T-cell (primary cell): ENCODE results near the gene PRRT2. TPM values are rescaled to one million over a fixed set of nuclear protein-coding genes. Genes with fewer than 3 reads are reported as not detected.

Source experiments
- ATAC-seq, 4 experiments: fragments of 200-7000 bp in 3 of 4; fragments of 150-1000 bp in 1 of 4; cut with Tn5 transposase; replicated peaks in 1 of 4; 1 replicate in 3 of 4; 2 replicates in 1 of 4; pipeline ENCODE4 v1.10.0; 2021; ENCODE audit warnings: moderate library complexity in 3 of 4, mild to moderate bottlenecking in 2 of 4, moderate number of reproducible peaks in 1 of 4
- CTCF ChIA-PET, 2 donors: fragments of 300-600 bp; sonication (Branson Sonifier 250); formaldehyde crosslinking; loops; one replicate each; lab custom pipeline; 2022; ENCODE audit warnings: antibody characterized with exemption in 2 of 2; lab: Charles Lee
- POLR2A ChIA-PET, 2 donors: fragments of 300-600 bp; sonication (Branson Sonifier 250); formaldehyde crosslinking; loops; one replicate each; lab custom pipeline; 2022; ENCODE audit warnings: antibody characterized with exemption in 2 of 2; lab: Charles Lee
- DNase-seq, 35 experiments: peaks; one replicate each; pipeline versions ENCODE4 v3.0.0 to v3.0.0-alpha.2; 2013 to 2023
- H3K27ac ChIP-seq: one replicate; pipeline ENCODE4 v1.5.1; 2013; ENCODE audit warnings: low read length
- H3K27me3 ChIP-seq, 2 experiments: replicated peaks in 1 of 2; 1 replicate in 1 of 2; 2 replicates in 1 of 2; pipeline versions ENCODE4 v1.6.1 to v1.7.0; 2013; ENCODE audit warnings: low read length in 1 of 2, mixed read lengths in 1 of 2; ENCODE audit not compliant: control insufficient read depth in 2 of 2, insufficient read depth in 2 of 2; ENCODE audit errors: extremely low read depth in 1 of 2
- H3K36me3 ChIP-seq, 2 donors: 1 replicate in 1 of 2; 2 replicates in 1 of 2; pipeline versions ENCODE4 v1.6.1 to v1.7.0; 2013; ENCODE audit warnings: low read length in 1 of 2; ENCODE audit not compliant: control insufficient read depth in 2 of 2, insufficient read depth in 1 of 2; ENCODE audit errors: extremely low read depth in 1 of 2
- H3K4me1 ChIP-seq, 2 experiments: 1 replicate in 1 of 2; 2 replicates in 1 of 2; pipeline versions ENCODE4 v1.6.1 to v1.7.0; 2013; ENCODE audit warnings: low read length in 2 of 2, mixed read lengths in 1 of 2; ENCODE audit not compliant: insufficient read depth in 2 of 2, control insufficient read depth in 1 of 2; ENCODE audit errors: extremely low read depth in 1 of 2
- H3K4me3 ChIP-seq, 2 donors: 1 replicate in 1 of 2; 2 replicates in 1 of 2; pipeline versions ENCODE4 v1.5.1 to v1.7.0; 2013; ENCODE audit warnings: mild to moderate bottlenecking in 2 of 2, low read length in 1 of 2, moderate library complexity in 1 of 2; ENCODE audit not compliant: control insufficient read depth in 1 of 2; ENCODE audit errors: extremely low read depth in 1 of 2
- H3K9me3 ChIP-seq: 2 replicates; pipeline ENCODE4 v1.7.0; 2013
- H3K27ac Mint-ChIP-seq, 2 donors: one replicate each; pipeline ENCODE4 v1.8.0; 2020 to 2021; ENCODE audit warnings: mild to moderate bottlenecking in 2 of 2, mixed read lengths in 2 of 2
- H3K27me3 Mint-ChIP-seq, 2 donors: one replicate each; pipeline ENCODE4 v1.8.0; 2021 to 2022; ENCODE audit warnings: mixed read lengths in 2 of 2
- H3K36me3 Mint-ChIP-seq: one replicate; pipeline ENCODE4 v1.8.0; 2021; ENCODE audit warnings: mixed read lengths
- H3K4me1 Mint-ChIP-seq, 3 donors: one replicate each; pipeline ENCODE4 v1.8.0; 2020 to 2022; ENCODE audit warnings: mixed read lengths in 3 of 3, mild to moderate bottlenecking in 1 of 3
- H3K4me3 Mint-ChIP-seq, 3 donors: one replicate each; pipeline ENCODE4 v1.8.0; 2020 to 2022; ENCODE audit warnings: mild to moderate bottlenecking in 3 of 3, mixed read lengths in 3 of 3, moderate library complexity in 3 of 3
- H3K9me3 Mint-ChIP-seq, 3 donors: one replicate each; pipeline ENCODE4 v1.8.0; 2020 to 2022; ENCODE audit warnings: mixed read lengths in 3 of 3
- WGBS: methylation state at CpG from one replicate; pipeline ENCODE4 v1.1.5; 2013; ENCODE audit warnings: missing lambda C conversion rate; ENCODE audit not compliant: insufficient coverage; 5-methylcytosine and 5-hydroxymethylcytosine counted together
- total RNA-seq, 35 experiments: library from RNA in 6 of 35; stranded (reverse) in 6 of 35; fragments of 120-200 nt in 1 of 35; gene quantifications; one replicate each; pipeline versions ENCODE4 v1.2.1 to v1.2.4 and lab custom pipeline; 2013 to 2026

Gene PRRT2
- total RNA-seq, 5 donors from 2014 or later (not counting 1 experiment from before 2014, with no cell fraction given) = 2.4 to 7.9 (median 4.4) TPM

DNA sequence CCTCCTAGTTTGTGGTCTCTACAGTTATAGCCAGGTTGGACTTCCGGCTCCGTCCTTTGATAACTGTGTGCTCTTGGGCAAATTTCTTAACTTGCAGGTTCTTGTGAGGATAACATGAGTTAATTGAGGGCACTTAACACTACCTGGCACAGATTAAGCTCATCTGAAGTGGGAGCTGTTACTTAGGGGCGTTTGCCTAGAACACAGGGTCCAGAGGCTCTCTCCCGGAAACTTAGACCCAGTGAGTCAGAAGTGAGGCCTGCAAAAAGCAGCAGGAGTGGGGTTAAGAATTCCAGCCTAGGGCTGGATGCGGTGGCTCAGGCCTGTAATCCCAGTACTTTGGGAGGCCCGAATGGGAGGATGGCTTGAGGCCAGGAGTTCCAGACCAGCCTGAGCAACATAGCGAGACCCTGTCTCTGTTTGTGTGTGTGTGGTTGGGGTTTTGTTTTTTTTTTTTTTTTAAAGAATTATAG is 9.7 kb downstream of the PRRT2 start:
- Histone ChIP-seq H3K27me3 (no peaks in the 10 kb centered on the region), H3K27ac (peak overlapping the region; percentile 80), H3K9me3 (no peaks in the 10 kb centered on the region), H3K4me3 (peak overlapping the region; percentile 55 to 93), H3K4me1 (peaks cover 41 to 97% of the 10 kb centered on the region in 2 experiments), H3K36me3 (peaks cover 4 to 22% of the 10 kb centered on the region in 2 donors)
- H3K36me3 Mint-ChIP-seq = peaks cover 16% of the 10 kb centered on the region
- peaks cover 80 to 89% (median 84%) of the 10 kb centered on the region in 3 donors for H3K4me1 Mint-ChIP-seq
- ChIA-PET CTCF (interaction anchor here in 1 of 2 donors (0.5 to 2.7 kb wide), 6 partner anchors 12 to 121 kb away, joined by 3 to 13 read pairs (median 4); no protein-coding TSS in a partner anchor), POLR2A (interaction anchor here (0.6 kb wide), 4 partner anchors 90 to 797 kb away, joined by 3 to 6 read pairs (median 4); partner anchors contain the start of gene HIRIP3 (in 1 of the 2))
- H3K9me3 Mint-ChIP-seq = no peaks in the 10 kb centered on the region
- peak overlapping the region; percentile 96 for H3K27ac Mint-ChIP-seq
- 60% methylated on average over 5 of the region's 7 CpGs for WGBS
- ATAC-seq (no peak), DNase-seq (no peak)
- peak overlapping the region; percentile 94 to 98 (median 95) for H3K4me3 Mint-ChIP-seq
- H3K27me3 Mint-ChIP-seq = no peaks in the 10 kb centered on the region

DNA sequence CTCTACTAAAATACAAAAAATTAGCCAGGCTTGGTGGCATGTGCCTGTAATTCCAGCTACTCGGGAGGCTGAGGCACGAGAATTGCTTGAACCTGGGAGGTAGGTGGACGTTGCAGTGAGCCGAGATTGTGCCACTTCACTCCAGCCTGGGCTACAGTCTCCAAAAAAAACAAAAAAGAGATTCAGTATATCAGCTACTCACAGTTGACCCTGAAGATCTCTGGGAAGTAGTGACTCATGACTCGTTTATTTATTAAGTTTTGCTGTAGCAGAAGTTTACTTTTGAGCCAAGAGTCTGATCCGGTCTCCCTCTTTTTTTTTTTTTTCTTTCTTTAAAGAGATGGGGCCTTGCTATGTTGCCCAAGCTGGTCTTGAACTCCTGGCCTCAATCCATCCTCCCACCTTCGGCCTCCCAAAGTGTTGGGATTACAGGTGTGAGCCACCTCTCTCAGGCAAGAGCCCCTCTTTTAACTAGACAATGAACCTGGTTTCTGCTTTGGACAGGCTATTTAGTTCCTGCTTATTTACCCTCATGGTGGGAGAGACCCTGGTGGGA is 12.7 kb downstream of the PRRT2 start:
- CTCF ChIA-PET = no interaction called here

DNA sequence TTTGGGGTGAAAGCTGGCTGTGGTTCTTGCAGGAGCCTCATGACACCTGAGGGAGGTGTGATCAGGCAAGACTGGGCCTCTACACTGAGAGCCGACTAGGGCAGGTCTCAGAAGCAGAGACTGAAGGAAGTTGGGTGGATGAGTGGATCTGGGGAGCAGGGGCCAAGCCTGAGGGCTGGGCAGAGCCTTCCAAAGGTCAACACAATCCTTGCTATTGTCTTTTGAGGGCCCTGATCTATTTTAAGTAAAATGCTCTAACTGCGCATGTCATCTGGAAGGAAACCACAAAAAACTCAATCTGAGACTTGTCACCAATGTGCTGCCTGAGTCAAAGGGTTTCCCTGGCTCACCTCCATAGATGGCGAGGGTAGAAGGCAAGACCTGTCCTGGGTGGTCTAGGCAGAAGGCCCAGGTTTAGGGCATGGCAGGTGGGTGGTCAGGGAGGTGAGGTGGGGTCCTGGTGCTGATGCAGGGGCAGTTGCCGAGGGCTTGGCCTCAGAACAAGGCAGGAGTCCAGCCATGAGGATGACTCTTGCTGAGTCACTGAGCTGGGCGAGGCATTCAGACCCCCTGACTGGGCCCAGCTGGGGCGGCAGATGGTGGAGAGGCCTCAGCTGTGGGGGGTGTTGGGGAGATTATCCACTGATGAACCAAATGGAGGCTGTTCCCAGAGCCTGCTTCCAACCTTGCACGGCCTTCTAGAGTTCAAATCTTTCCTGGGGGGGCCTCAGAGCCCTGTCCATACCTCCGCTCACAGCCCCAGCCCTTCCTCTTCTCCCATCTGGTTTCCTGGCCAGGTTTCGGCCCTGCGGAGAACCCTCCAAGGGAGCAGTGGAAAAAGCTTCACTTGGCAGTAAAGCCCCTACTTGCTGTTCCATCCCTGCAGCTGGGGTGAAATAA is 13.4 kb downstream of the PRRT2 start:
- Mint-ChIP-seq H3K4me3 (peak overlapping the region; percentile 46 to 79 (median 47)), H3K4me1 (peaks cover 71 to 94% (median 85%) of the 10 kb centered on the region in 3 donors), H3K36me3 (no peaks in the 10 kb centered on the region), H3K27me3 (no peaks in the 10 kb centered on the region), H3K9me3 (no peaks in the 10 kb centered on the region), H3K27ac (peak overlapping the region; percentile 96)
- ATAC-seq (peak in 3 of 4 experiments; percentile 22 to 25 (median 24)), DNase-seq (peak in 4 of 35 experiments; percentile 22 to 55 (median 30))
- peaks cover 0 to 11% of the 10 kb centered on the region in 2 donors for H3K36me3 ChIP-seq
- H3K4me1 ChIP-seq = peaks cover 45 to 97% of the 10 kb centered on the region in 2 experiments
- 53% methylated on average over 7 of the region's 10 CpGs for WGBS
- no peaks in the 10 kb centered on the region for H3K9me3 ChIP-seq
- CTCF ChIA-PET = interaction anchor here in 1 of 2 donors (0.7 to 2.3 kb wide), 2 partner anchors 8 to 23 kb away, joined by 3 to 7 read pairs; no protein-coding TSS in a partner anchor
- no peak overlapping the region for H3K4me3 ChIP-seq
- H3K27me3 ChIP-seq = no peaks in the 10 kb centered on the region
- POLR2A ChIA-PET = no interaction called here
- peak overlapping the region; percentile 46 for H3K27ac ChIP-seq

More for the DNA sequence above, 12.7 kb downstream of the PRRT2 start:
- peaks cover 0 to 6% of the 10 kb centered on the region in 2 donors for H3K36me3 ChIP-seq
- ATAC-seq = no peak
- H3K9me3 Mint-ChIP-seq = no peaks in the 10 kb centered on the region
- no peaks in the 10 kb centered on the region for H3K9me3 ChIP-seq
- no peaks in the 10 kb centered on the region for H3K27me3 ChIP-seq
- H3K4me1 Mint-ChIP-seq = peaks cover 77 to 93% (median 83%) of the 10 kb centered on the region in 3 donors
- H3K27me3 Mint-ChIP-seq = no peaks in the 10 kb centered on the region
- peaks cover 49 to 96% of the 10 kb centered on the region in 2 experiments for H3K4me1 ChIP-seq
- H3K36me3 Mint-ChIP-seq = peaks cover 4% of the 10 kb centered on the region
- H3K4me3 Mint-ChIP-seq = peak overlapping the region; percentile 46 to 79 (median 47)
- no peak overlapping the region for H3K27ac ChIP-seq
- H3K4me3 ChIP-seq = no peak overlapping the region
- peak overlapping the region; percentile 96 for H3K27ac Mint-ChIP-seq
- POLR2A ChIA-PET = interaction anchor here in 1 of 2 donors (0.7 kb wide), 1 partner anchor 92 kb away, joined by 5 read pairs; no protein-coding TSS in a partner anchor
- no peak for DNase-seq
- 100% methylated on average over 1 of the region's 7 CpGs for WGBS

DNA sequence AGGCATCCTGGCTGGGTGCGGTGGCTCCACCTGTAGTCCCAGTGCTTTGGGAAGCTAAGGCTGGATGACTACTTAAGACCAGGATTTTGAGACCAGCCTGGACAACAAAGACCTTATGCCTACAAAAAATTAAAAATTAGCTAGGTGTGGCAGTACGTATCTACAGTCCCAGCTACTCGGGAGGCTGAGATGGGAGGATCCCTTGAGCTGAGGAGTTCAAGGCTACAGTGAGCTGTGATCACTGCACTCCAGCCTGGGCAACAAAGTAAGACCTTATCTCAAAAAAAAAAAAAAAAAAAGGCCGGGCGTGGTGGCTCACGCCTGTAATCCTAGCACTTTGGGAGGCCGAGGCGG is 14.3 kb downstream of the PRRT2 start:
- ATAC-seq (no peak), DNase-seq (no peak)
- Mint-ChIP-seq H3K4me3 (peak overlapping the region; percentile 68 to 79 (median 76)), H3K27ac (peak overlapping the region; percentile 96), H3K27me3 (no peaks in the 10 kb centered on the region), H3K36me3 (no peaks in the 10 kb centered on the region), H3K9me3 (no peaks in the 10 kb centered on the region), H3K4me1 (peaks cover 70 to 92% (median 85%) of the 10 kb centered on the region in 3 donors)
- ChIA-PET POLR2A (interaction anchor here (0.6 to 1.0 kb wide), 2 partner anchors 19 to 104 kb away, joined by 3 to 10 read pairs; no protein-coding TSS in a partner anchor), CTCF (interaction anchor here (0.7 to 2.5 kb wide), 6 partner anchors 9 to 22 kb away, joined by 3 to 7 read pairs (median 6); partner anchors contain the start of gene PAGR1 (in 1 of the 2))
- Histone ChIP-seq H3K27ac (peak overlapping the region; percentile 46), H3K9me3 (no peaks in the 10 kb centered on the region), H3K4me3 (no peak overlapping the region), H3K27me3 (no peaks in the 10 kb centered on the region), H3K36me3 (peaks cover under 1 to 21% of the 10 kb centered on the region in 2 donors), H3K4me1 (peaks cover 42 to 94% of the 10 kb centered on the region in 2 experiments)
- WGBS = no CpG with 5 or more reads among the region's 8 CpGs

DNA sequence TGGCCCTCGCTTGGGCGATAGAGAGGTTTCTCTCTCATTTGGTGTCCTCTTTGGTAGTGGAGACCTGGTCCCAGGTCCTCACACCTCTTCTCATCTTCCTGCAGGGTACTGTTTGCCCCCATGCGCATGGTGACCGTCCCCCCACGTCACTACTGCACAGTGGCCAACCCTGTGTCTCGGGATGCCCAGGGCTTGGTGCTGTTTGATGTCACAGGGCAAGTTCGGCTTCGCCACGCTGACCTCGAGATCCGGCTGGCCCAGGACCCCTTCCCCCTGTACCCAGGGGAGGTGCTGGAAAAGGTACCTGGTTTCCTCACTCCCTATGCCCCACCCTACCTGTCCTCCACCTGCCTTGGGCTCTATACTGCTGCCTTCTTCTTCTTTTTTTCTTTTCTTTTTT is 18.8 kb downstream of the PRRT2 start:
- DNase-seq = no peak
- Mint-ChIP-seq H3K4me1 (peaks cover 37 to 54% (median 51%) of the 10 kb centered on the region in 3 donors), H3K27ac (peak overlapping the region in 1 of 2 donors; percentile 16), H3K27me3 (no peaks in the 10 kb centered on the region), H3K36me3 (peaks cover 16% of the 10 kb centered on the region), H3K4me3 (no peak overlapping the region), H3K9me3 (no peaks in the 10 kb centered on the region)
- 91% methylated on average over 5 of the region's 11 CpGs for WGBS
- no peak overlapping the region for H3K27ac ChIP-seq
- H3K27me3 ChIP-seq = no peaks in the 10 kb centered on the region
- ATAC-seq = no peak
- H3K4me1 ChIP-seq = peaks cover 20 to 52% of the 10 kb centered on the region in 2 experiments
- ChIA-PET CTCF (no interaction called here), POLR2A (no interaction called here)
- H3K36me3 ChIP-seq = peaks cover 4 to 53% of the 10 kb centered on the region in 2 donors
- H3K9me3 ChIP-seq = no peaks in the 10 kb centered on the region
- no peak overlapping the region for H3K4me3 ChIP-seq

DNA sequence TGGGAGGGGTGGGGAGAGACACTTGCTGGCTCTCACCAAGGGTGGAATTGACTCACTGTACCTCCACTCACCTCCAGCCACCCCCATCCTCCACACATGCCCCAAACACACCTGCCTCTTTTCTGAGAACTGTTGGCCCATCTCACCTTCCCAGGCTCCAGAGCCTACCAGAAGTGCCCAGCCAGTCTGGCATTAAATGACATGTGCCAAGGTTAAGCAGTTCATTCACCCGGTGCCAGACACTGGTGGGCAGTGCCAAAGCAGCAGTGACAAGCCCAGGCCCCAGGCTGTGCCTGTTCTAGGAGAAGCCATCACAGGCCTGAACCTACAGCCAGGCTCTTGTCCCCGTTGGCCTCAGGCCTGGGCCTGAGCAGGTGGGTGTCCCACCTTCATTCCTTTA is 19.5 kb downstream of the PRRT2 start:
- Mint-ChIP-seq H3K9me3 (no peaks in the 10 kb centered on the region), H3K36me3 (peaks cover 18% of the 10 kb centered on the region), H3K4me1 (peaks cover 30 to 48% (median 45%) of the 10 kb centered on the region in 3 donors), H3K27me3 (no peaks in the 10 kb centered on the region), H3K4me3 (peak overlapping the region in 1 of 3 donors; percentile 12), H3K27ac (peak overlapping the region in 1 of 2 donors; percentile 73)
- no peaks in the 10 kb centered on the region for H3K9me3 ChIP-seq
- ATAC-seq = no peak
- DNase-seq = no peak
- H3K4me3 ChIP-seq = no peak overlapping the region
- ChIA-PET POLR2A (no interaction called here), CTCF (no interaction called here)
- no peaks in the 10 kb centered on the region for H3K27me3 ChIP-seq
- no peak overlapping the region for H3K27ac ChIP-seq
- WGBS = 100% methylated on average over 1 of the region's 2 CpGs
- H3K36me3 ChIP-seq = peaks cover 4 to 56% of the 10 kb centered on the region in 2 donors
- H3K4me1 ChIP-seq = peaks cover 13 to 44% of the 10 kb centered on the region in 2 experiments
